SHP77 (cell line): ENCODE measurements around the gene TEX2.
"Not testable (repeated sequence)": the region's sequence is repeated elsewhere in the genome, so short reads cannot be mapped to it uniquely, and the experiment has no call there.

Source experiments
- DNase-seq, 2 experiments: peaks; one replicate each; lab custom pipeline; 2025; lab: John Stamatoyannopoulos, UW

TEX2 gene

GRCh38 chr17:64213995-64214811 lies 48.9 kb downstream of the TEX2 start:
- DNase-seq: no peak

- no peak for DNase-seq
These were observed 50.9 kb downstream of the TEX2 start for GRCh38 chr17:64212122-64212521.

GRCh38 chr17:64209983-64210382 lies 53.1 kb downstream of the TEX2 start:
- DNase-seq: no peak

- DNase-seq: no peak
These were observed 53.6 kb downstream of the TEX2 start for GRCh38 chr17:64209356-64209941.

GRCh38 chr17:64208656-64209055 lies 54.4 kb downstream of the TEX2 start:
- DNase-seq: not testable (repeated sequence)

GRCh38 chr17:64205804-64206203 lies 57.3 kb downstream of the TEX2 start:
- no peak for DNase-seq

- DNase-seq: no peak
These were observed 59.4 kb downstream of the TEX2 start for GRCh38 chr17:64203630-64204029.

- DNase-seq: no peak
These were observed 60.2 kb downstream of the TEX2 start for GRCh38 chr17:64202683-64203344.

- no peak for DNase-seq
These were observed 62.7 kb downstream of the TEX2 start for GRCh38 chr17:64200080-64201032.

GRCh38 chr17:64198331-64199090 lies 64.5 kb downstream of the TEX2 start:
- DNase-seq: no peak

- no peak for DNase-seq
These were observed 66.5 kb downstream of the TEX2 start for GRCh38 chr17:64196601-64197000.

GRCh38 chr17:64193561-64193960 lies 69.5 kb downstream of the TEX2 start:
- DNase-seq: no peak

GRCh38 chr17:64192589-64192988 lies 70.5 kb downstream of the TEX2 start:
- no peak for DNase-seq

GRCh38 chr17:64190472-64190871 lies 72.6 kb downstream of the TEX2 start:
- peak in 1 of 2 experiments; percentile 7 for DNase-seq

GRCh38 chr17:64188088-64188487 lies 75.0 kb downstream of the TEX2 start:
- no peak for DNase-seq

- no peak for DNase-seq
These were observed 75.8 kb downstream of the TEX2 start for GRCh38 chr17:64187093-64187895.

- DNase-seq: no peak
These were observed 76.6 kb downstream of the TEX2 start for GRCh38 chr17:64186171-64187092.

GRCh38 chr17:64185557-64185956 lies 77.5 kb downstream of the TEX2 start:
- not testable (repeated sequence) for DNase-seq

GRCh38 chr17:64185101-64185500 lies 78.0 kb downstream of the TEX2 start:
- no peak for DNase-seq
